SU-DHL-6 (cell line): ENCODE results near the gene TRIM28.

Experiments
- CTCF ChIP-seq: fragments of 200-600 bp; sonication (generic); IDR thresholded peaks from one replicate; pipeline ENCODE4 v1.5.1; 2017; ENCODE audit warnings: antibody characterized with exemption, mild to moderate bottlenecking, low read length, moderate library complexity; ENCODE audit not compliant: insufficient read depth, poor library complexity, severe bottlenecking
- EZH2phosphoT487 ChIP-seq: fragments of 200-600 bp; sonication (generic), shearing (Covaris generic); conservative IDR thresholded peaks from 2 replicates; pipeline ENCODE4 v1.6.1; 2018; ENCODE audit warnings: mild to moderate bottlenecking, antibody characterized with exemption, low read length, moderate library complexity, mixed read lengths

GRCh38 chr19:58514564-58515022 lies 29.3 kb upstream of the TRIM28 start:
- TF ChIP-seq CTCF: no peak
- no peak for TF ChIP-seq EZH2phosphoT487
